Panc1 (cell line): ENCODE data around the gene EEF1AKMT2. TPM values are rescaled to one million over a fixed set of nuclear protein-coding genes. Genes with fewer than 3 reads are reported as not detected.

Source experiments
- ATAC-seq: fragments of 200-7000 bp; cut with Tn5 transposase; 2 replicates; pipeline ENCODE4 v1.9.1; 2020; ENCODE audit warnings: mild to moderate bottlenecking, moderate library complexity
- BruUV-seq: library from RNA; stranded (reverse); fragments of 400-500 nt; replicated peaks from 2 replicates; lab custom pipeline; 2021; lab: Mats Ljungman, UMichigan
- CTCF ChIA-PET: fragments of 300-600 bp; sonication (Branson Sonifier 250); formaldehyde crosslinking; loops from one replicate; lab custom pipeline; 2022; ENCODE audit warnings: antibody characterized with exemption; lab: Charles Lee
- POLR2A ChIA-PET: fragments of 300-600 bp; sonication (Branson Sonifier 250); formaldehyde crosslinking; loops from one replicate; lab custom pipeline; 2022; ENCODE audit warnings: antibody characterized with exemption; lab: Charles Lee
- DNase-seq: peaks from one replicate; pipeline ENCODE4 v3.0.0-alpha.2; 2010; ENCODE audit warnings: low read depth, low spot score
- H3K27ac ChIP-seq: 2 replicates; pipeline ENCODE4 v1.5.1; 2011; ENCODE audit warnings: mild to moderate bottlenecking, low read length, inconsistent platforms
- H3K27me3 ChIP-seq: fragments of 200-500 bp; sonication (Bioruptor generic); 2 replicates; pipeline ENCODE4 v1.6.0; 2014; ENCODE audit warnings: low read length, inconsistent platforms; ENCODE audit not compliant: control insufficient read depth, insufficient read depth
- H3K36me3 ChIP-seq: fragments of 200-500 bp; sonication (Bioruptor generic); 2 replicates; pipeline ENCODE4 v1.5.1; 2014; ENCODE audit warnings: inconsistent platforms, mild to moderate bottlenecking, low read length, moderate library complexity; ENCODE audit not compliant: control insufficient read depth, insufficient read depth
- H3K4me1 ChIP-seq: 2 replicates; pipeline ENCODE4 v1.5.1; 2011; ENCODE audit warnings: inconsistent platforms, mild to moderate bottlenecking, low read length, moderate library complexity; ENCODE audit not compliant: control insufficient read depth, insufficient read depth
- H3K4me3 ChIP-seq, 2 experiments: 2 replicates each; pipeline ENCODE4 v1.5.1; 2011 to 2012; ENCODE audit warnings: low read depth in 2 of 2, low read length in 2 of 2, mild to moderate bottlenecking in 2 of 2, inconsistent platforms in 1 of 2, moderate library complexity in 1 of 2
- H3K9me3 ChIP-seq: fragments of 200-500 bp; sonication (Bioruptor generic); 2 replicates; pipeline ENCODE4 v1.5.1; 2014; ENCODE audit warnings: low read depth, mild to moderate bottlenecking, inconsistent platforms, low read length, moderate library complexity; ENCODE audit not compliant: control insufficient read depth, insufficient read depth
- POLR2AphosphoS5 ChIP-seq: IDR thresholded peaks from 2 replicates; pipeline ENCODE4 v1.6.1; 2012; ENCODE audit warnings: mild to moderate bottlenecking, low read depth, low read length, moderate library complexity
- REST ChIP-seq, 2 experiments: IDR thresholded peaks; 2 replicates each; pipeline ENCODE4 v1.6.1; 2011 to 2012; ENCODE audit warnings: low read depth in 2 of 2, control low read depth in 1 of 2, low read length in 1 of 2, mild to moderate bottlenecking in 1 of 2, moderate library complexity in 1 of 2; ENCODE audit not compliant: insufficient read depth in 1 of 2
- SIN3A ChIP-seq: IDR thresholded peaks from 2 replicates; pipeline ENCODE4 v1.6.1; 2012; ENCODE audit warnings: low read depth, mild to moderate bottlenecking, low read length, moderate library complexity, borderline replicate concordance; ENCODE audit not compliant: insufficient read depth
- TCF7L2 ChIP-seq: IDR thresholded peaks from 2 replicates; pipeline ENCODE4 v1.6.1; 2011; ENCODE audit warnings: mild to moderate bottlenecking, low read depth, low read length, inconsistent platforms
- in situ Hi-C: cut with HindIII; loops from 2 replicates; pipeline ENCODE4 v1.10.0; 2016; ENCODE audit warnings: low sequenced_read_pairs, low pct_unique_long_range_greater_than_20kb
- intact Hi-C: fragments of 100-400 bp; cut with micrococcal nuclease; formaldehyde crosslinking; loops from one replicate; pipeline ENCODE4 v1.10.0; 2022; ENCODE audit not compliant: unreplicated experiment
- total RNA-seq: library from RNA; stranded (reverse); gene quantifications from one replicate; pipeline ENCODE4 v1.2.1, GENCODE V29; 2021; ENCODE audit not compliant: unreplicated experiment
- TF ChIP-seq, protein P1 (sequence below): fragments of 450-650 bp; IDR thresholded peaks from 2 replicates; pipeline ENCODE4 v1.5.1; 2017; ENCODE audit warnings: mild to moderate bottlenecking

Gene EEF1AKMT2
- total RNA-seq, 1 experiment from 2014 or later: 39.2 TPM

GRCh38 chr10:124725791-124726190 is 65.9 kb downstream of the EEF1AKMT2 start:
- ChIA-PET CTCF (no interaction called here), POLR2A (no interaction called here)
- in situ Hi-C loops (no loop called here), intact Hi-C loops (no loop called here)
- ATAC-seq (no peak), DNase-seq (no peak)
- no peaks in the 10 kb centered on the region for H3K9me3 ChIP-seq
- H3K4me1 ChIP-seq: peaks cover 27% of the 10 kb centered on the region
- H3K36me3 ChIP-seq: no peaks in the 10 kb centered on the region
- H3K27me3 ChIP-seq: no peaks in the 10 kb centered on the region
- no peak overlapping the region for H3K27ac ChIP-seq
- no peak overlapping the region for H3K4me3 ChIP-seq
- TF ChIP-seq SIN3A (no peak), REST (IDR thresholded peaks at IDR 0.05; ENCODE audit: insufficient read depth in 1 of 2, low read depth in 2 of 2, low read length in 1 of 2) (no peak), POLR2AphosphoS5 (no peak), TCF7L2 (no peak)
- TF ChIP-seq, protein P1, sequence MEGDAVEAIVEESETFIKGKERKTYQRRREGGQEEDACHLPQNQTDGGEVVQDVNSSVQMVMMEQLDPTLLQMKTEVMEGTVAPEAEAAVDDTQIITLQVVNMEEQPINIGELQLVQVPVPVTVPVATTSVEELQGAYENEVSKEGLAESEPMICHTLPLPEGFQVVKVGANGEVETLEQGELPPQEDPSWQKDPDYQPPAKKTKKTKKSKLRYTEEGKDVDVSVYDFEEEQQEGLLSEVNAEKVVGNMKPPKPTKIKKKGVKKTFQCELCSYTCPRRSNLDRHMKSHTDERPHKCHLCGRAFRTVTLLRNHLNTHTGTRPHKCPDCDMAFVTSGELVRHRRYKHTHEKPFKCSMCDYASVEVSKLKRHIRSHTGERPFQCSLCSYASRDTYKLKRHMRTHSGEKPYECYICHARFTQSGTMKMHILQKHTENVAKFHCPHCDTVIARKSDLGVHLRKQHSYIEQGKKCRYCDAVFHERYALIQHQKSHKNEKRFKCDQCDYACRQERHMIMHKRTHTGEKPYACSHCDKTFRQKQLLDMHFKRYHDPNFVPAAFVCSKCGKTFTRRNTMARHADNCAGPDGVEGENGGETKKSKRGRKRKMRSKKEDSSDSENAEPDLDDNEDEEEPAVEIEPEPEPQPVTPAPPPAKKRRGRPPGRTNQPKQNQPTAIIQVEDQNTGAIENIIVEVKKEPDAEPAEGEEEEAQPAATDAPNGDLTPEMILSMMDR: no peak
- no TSS peak for BruUV-seq

DNA sequence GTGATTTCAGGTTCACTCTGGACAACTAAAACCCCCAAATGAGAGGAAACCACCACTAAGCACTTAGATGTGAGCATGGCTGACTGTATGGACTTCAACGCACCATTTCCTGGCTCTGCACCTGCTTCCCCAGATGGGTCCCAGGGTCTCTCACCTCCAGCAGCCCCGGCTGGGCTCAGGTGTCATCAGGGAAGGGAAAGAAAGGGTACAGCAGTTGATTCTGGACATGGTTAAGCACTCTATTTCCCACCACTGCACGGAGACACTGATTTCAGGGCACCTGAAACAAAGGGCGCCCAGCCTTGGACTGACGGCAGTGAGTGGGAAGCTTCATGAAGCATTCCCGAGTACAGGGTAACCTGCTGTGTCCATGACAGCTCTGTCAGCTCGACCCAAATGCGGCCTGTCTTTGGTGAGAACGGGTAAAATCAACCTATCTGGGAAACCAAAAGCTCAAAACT is 66.5 kb downstream of the EEF1AKMT2 start:
- POLR2A ChIA-PET: interaction anchor here (0.9 kb wide), 1 partner anchor 137 kb away, joined by 4 read pairs; no protein-coding TSS in a partner anchor
- in situ Hi-C loops (no loop called here), intact Hi-C loops (no loop called here)
- H3K36me3 ChIP-seq: no peaks in the 10 kb centered on the region
- no peaks in the 10 kb centered on the region for H3K9me3 ChIP-seq
- DNase-seq (no peak), ATAC-seq (no peak)
- BruUV-seq: no TSS peak
- TF ChIP-seq POLR2AphosphoS5: no peak
- TF ChIP-seq TCF7L2: no peak
- no peak for TF ChIP-seq SIN3A
- TF ChIP-seq REST (IDR thresholded peaks at IDR 0.05; ENCODE audit: insufficient read depth in 1 of 2, low read depth in 2 of 2, low read length in 1 of 2): no peak
- TF ChIP-seq, protein P1: no peak
- no peak overlapping the region for H3K4me3 ChIP-seq
- no peaks in the 10 kb centered on the region for H3K27me3 ChIP-seq
- peaks cover 27% of the 10 kb centered on the region for H3K4me1 ChIP-seq
- CTCF ChIA-PET: no interaction called here
- H3K27ac ChIP-seq: no peak overlapping the region
